ENCODE results near the gene APOL4.
"Not testable (repeated sequence)": the region's sequence is repeated elsewhere in the genome, so short reads cannot be mapped to it uniquely, and the experiment has no call there.

The APOL4 gene

GRCh38 chr22:36191106-36191836 is 10.3 kb downstream of the APOL4 start:
- DNase-seq = peak; percentile 47 to 77
- no peak for TF ChIP-seq CTCF (IDR thresholded peaks at IDR 0.05)
- Histone ChIP-seq H3K27me3 (no peaks in the 10 kb centered on the region), H3K36me3 (no peaks in the 10 kb centered on the region), H3K27ac (peak overlapping the region in 1 of 2 donors; percentile 1), H3K9me3 (no peaks in the 10 kb centered on the region), H3K4me1 (peaks cover 0 to 8% (median 3%) of the 10 kb centered on the region in 4 donors), H3K4me3 (no peak overlapping the region)
- intact Hi-C loops (cut with DNase I; ENCODE audit: low total_unique reads) = no loop called here

- H3K4me1 ChIP-seq; H3K36me3 ChIP-seq; H3K4me3 ChIP-seq; H3K27ac ChIP-seq; H3K9me3 ChIP-seq; intact Hi-C loops (cut with DNase I; ENCODE audit: low total_unique reads); H3K27me3 ChIP-seq; DNase-seq: not testable (repeated sequence)
Observed at GRCh38 chr22:36187862-36188261, 13.7 kb downstream of the APOL4 start.

DNA sequence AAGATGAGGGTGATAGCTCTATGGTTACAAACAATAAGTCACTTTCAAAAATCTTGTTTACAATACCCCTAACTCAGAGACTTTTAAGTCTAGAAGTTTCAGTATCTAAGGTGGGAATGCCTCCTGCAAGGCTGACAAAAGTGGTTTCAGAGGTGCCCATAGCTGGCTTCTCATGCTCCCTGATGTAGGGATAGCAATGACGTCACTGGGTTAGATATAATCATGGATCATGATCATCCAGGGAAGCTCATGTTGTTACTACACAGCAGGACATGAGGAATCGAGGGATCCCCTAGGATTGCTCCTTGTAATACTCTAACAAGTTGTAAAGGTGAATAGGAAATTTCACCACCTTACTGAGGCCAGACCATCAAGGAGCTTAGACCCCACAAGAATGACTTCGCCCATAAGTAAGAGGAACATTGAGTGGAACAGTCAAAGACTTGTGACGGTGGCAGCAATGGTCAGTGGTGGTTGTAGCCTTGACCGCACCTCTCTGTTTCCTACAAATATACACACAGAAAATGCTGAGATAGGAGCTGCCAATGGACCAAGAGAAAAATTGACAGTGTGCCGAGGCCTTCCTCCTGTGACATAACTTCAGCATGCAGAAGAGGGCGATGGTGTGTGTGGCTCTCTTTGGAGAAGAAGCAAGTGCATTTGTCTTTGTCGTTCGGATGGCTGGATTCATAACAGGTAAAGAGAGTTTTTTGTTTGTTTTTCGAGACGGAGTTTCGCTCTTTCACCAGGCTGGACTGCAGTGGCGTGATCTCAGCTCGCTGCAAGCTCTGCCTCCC is 15.6 kb downstream of the APOL4 start:
- H3K4me1 ChIP-seq = peaks cover 0 to 3% (median under 1%) of the 10 kb centered on the region in 4 donors
- no peak overlapping the region for H3K27ac ChIP-seq
- DNase-seq = no peak
- no peak for TF ChIP-seq CTCF (IDR thresholded peaks at IDR 0.05)
- H3K36me3 ChIP-seq = no peaks in the 10 kb centered on the region
- intact Hi-C loops (cut with DNase I; ENCODE audit: low total_unique reads) = no loop called here
- no peak overlapping the region for H3K4me3 ChIP-seq
- no peaks in the 10 kb centered on the region for H3K27me3 ChIP-seq
- no peaks in the 10 kb centered on the region for H3K9me3 ChIP-seq

DNA sequence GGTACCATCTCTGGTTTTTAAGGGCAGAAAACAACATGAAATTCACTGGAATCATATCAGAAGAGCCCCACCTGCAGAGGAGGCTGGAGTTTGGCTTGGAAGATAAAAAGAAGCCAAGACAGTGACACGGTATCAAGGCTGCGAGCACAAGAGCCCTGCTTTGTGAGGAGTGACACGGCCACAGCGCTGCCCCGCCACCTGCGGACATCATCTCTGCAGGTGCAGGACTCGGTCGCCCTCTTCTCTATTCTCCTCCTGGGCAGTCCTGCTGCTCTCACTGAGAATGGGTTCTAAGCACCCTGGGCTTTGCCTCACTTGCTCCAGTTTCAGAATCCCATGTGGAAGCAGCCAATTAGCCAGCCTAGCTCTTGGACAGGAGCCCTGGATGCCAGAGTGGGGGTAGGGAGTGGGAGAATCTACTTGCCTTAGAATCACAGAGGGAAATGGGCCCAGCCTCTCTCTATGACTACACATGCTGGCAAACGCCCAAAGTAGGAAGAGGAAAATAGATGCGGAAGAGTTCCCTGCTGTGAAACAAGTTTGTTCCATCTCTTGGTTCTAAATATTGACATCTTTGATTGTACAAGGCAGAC is 17.1 kb downstream of the APOL4 start:
- no peak for TF ChIP-seq CTCF (IDR thresholded peaks at IDR 0.05)
- Histone ChIP-seq H3K27ac (no peak overlapping the region), H3K27me3 (no peaks in the 10 kb centered on the region), H3K4me1 (peaks cover 0 to 3% (median 0%) of the 10 kb centered on the region in 4 donors), H3K4me3 (no peak overlapping the region), H3K9me3 (no peaks in the 10 kb centered on the region), H3K36me3 (no peaks in the 10 kb centered on the region)
- DNase-seq = no peak
- intact Hi-C loops (cut with DNase I; ENCODE audit: low total_unique reads) = no loop called here

- Histone ChIP-seq H3K27me3 (no peaks in the 10 kb centered on the region), H3K27ac (no peak overlapping the region)
- no peak for TF ChIP-seq CTCF (IDR thresholded peaks at IDR 0.05)
Observed at GRCh38 chr22:36183446-36183845, 18.2 kb downstream of the APOL4 start.

DNA sequence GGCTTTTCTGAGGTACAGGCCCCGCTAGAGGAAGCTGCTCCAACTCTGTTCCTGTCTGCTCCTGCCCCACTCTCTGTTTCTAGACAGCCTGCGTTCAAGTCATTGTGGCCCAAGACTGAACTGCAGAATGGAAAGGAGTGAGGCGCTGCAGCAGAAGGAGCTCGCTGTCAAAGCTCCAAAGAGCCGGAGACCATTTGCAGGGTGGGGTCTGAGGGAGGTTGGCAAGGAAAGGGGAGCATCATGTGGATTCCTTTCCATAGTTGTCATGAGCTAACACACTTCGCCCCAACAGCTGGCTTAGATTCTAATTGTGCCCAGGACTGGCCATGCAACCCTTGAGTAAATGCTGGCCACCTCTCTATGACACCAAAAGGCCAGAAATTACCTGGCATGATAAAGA is 18.8 kb downstream of the APOL4 start:
- Histone ChIP-seq H3K4me1 (peaks cover 0 to 3% (median 0%) of the 10 kb centered on the region in 4 donors), H3K27me3 (no peaks in the 10 kb centered on the region), H3K27ac (no peak overlapping the region), H3K9me3 (no peaks in the 10 kb centered on the region), H3K36me3 (no peaks in the 10 kb centered on the region), H3K4me3 (no peak overlapping the region)
- DNase-seq = no peak
- no peak for TF ChIP-seq CTCF (IDR thresholded peaks at IDR 0.05)
- intact Hi-C loops (cut with DNase I; ENCODE audit: low total_unique reads) = no loop called here

More at GRCh38 chr22:36183446-36183845, 18.2 kb downstream of the APOL4 start:
- no peak for DNase-seq
- intact Hi-C loops (cut with DNase I; ENCODE audit: low total_unique reads) = no loop called here
- Histone ChIP-seq H3K4me1 (peaks cover 0 to 3% (median 0%) of the 10 kb centered on the region in 4 donors), H3K4me3 (no peak overlapping the region), H3K9me3 (no peaks in the 10 kb centered on the region), H3K36me3 (no peaks in the 10 kb centered on the region)

All from tibial artery (tissue), 4 donors.